Pancreas (tissue), 10 donors: Measurements from ENCODE around the gene SDR39U1. TPM values are rescaled to one million over a fixed set of nuclear protein-coding genes. Genes with fewer than 3 reads are reported as not detected.

Experiments
- ATAC-seq, 4 donors: fragments of 200-7000 bp; cut with Tn5 transposase; one replicate each; pipeline versions ENCODE4 v1.8.0 to v1.9.1; 2020; ENCODE audit warnings: mild to moderate bottlenecking in 4 of 4, moderate library complexity in 4 of 4
- DNase-seq, 6 donors: peaks; one replicate each; pipeline ENCODE4 v3.0.0-alpha.2; 2020
- FAIRE-seq: peaks from 2 replicates; lab custom pipeline; 2012; peaks lifted over from hg19 to GRCh38; lab: Jason Lieb, UNC
- H3K27ac ChIP-seq, 4 donors: fragments of 200-600 bp; sonication (generic); 1 replicate in 3 of 4; 2 replicates in 1 of 4; pipeline versions ENCODE4 v1.5.0 to v1.8.0; 2020
- H3K27me3 ChIP-seq, 4 donors: fragments of 200-600 bp; one replicate each; pipeline ENCODE4 v1.8.0; 2021
- H3K36me3 ChIP-seq, 3 donors: fragments of 200-600 bp; sonication (generic) in 1 of 3; one replicate each; pipeline versions ENCODE4 v1.5.0 to v1.8.0; 2020 to 2021
- H3K4me1 ChIP-seq, 3 donors: fragments of 200-600 bp; one replicate each; pipeline ENCODE4 v1.8.0; 2021
- H3K4me3 ChIP-seq, 4 donors: fragments of 200-600 bp; sonication (generic) in 2 of 4; one replicate each; pipeline versions ENCODE4 v1.5.0 to v1.8.0; 2020 to 2021
- H3K9me3 ChIP-seq, 4 donors: fragments of 200-600 bp; one replicate each; pipeline ENCODE4 v1.8.0; 2021
- CTCF ChIP-seq, 4 donors: fragments of 200-600 bp; sonication (generic) in 3 of 4; IDR thresholded peaks; one replicate each; pipeline versions ENCODE4 v1.5.0 to v1.8.0; 2021; ENCODE audit warnings: antibody characterized with exemption in 4 of 4
- WGBS, 2 donors: extraction: QIAGEN DNeasy Blood & Tissue Kit; methylation state at CpG; one replicate each; pipeline ENCODE4 v1.1.7; 2013; 5-methylcytosine and 5-hydroxymethylcytosine counted together
- intact Hi-C, 3 donors: fragments of 100-400 bp; cut with DNase I; formaldehyde crosslinking; loops; one replicate each; pipeline versions ENCODE4 v1.11.1 to v1.14.2; 2022
- polyA plus RNA-seq, 2 donors: library from polyadenylated mRNA; stranded (reverse); fragments of 200-250 nt; gene quantifications; one replicate each; pipeline ENCODE4 v1.2.3, GENCODE V29; 2013
- total RNA-seq, 6 donors: library from RNA; stranded (reverse); fragmentation: NEBNext Ultra II Directional in 4 of 6; extraction: Animal tissue kit (Norgen Biotek cat#: 25700) in 4 of 6; gene quantifications; one replicate each; pipeline versions ENCODE4 v1.2.1 to v1.2.4, GENCODE V29; 2021 to 2023
- donor health status: healthy with polysubstance abuse.
- donor health status: DM: no; HTN: no; CAD: no; lungs with moderate emphysema.
- donor health status: DM: no; HTN: no; CAD: no.
- donor health status: control.
- donor health status: control.
- donor health status: Bipolar disorder and iron deficiency.
- donor health status: DM: yes; HTN: yes; CAD: no.
- donor health status: DM: no; HTN: no; CAD: no.
- donor health status: DM: no; HTN: no; CAD: no.
- donor health status: DM: yes; HTN: yes; CAD: no.

SDR39U1 gene
- total and polyA plus RNA-seq, 8 donors = 22.0 to 124 (median 31.3) TPM

DNA sequence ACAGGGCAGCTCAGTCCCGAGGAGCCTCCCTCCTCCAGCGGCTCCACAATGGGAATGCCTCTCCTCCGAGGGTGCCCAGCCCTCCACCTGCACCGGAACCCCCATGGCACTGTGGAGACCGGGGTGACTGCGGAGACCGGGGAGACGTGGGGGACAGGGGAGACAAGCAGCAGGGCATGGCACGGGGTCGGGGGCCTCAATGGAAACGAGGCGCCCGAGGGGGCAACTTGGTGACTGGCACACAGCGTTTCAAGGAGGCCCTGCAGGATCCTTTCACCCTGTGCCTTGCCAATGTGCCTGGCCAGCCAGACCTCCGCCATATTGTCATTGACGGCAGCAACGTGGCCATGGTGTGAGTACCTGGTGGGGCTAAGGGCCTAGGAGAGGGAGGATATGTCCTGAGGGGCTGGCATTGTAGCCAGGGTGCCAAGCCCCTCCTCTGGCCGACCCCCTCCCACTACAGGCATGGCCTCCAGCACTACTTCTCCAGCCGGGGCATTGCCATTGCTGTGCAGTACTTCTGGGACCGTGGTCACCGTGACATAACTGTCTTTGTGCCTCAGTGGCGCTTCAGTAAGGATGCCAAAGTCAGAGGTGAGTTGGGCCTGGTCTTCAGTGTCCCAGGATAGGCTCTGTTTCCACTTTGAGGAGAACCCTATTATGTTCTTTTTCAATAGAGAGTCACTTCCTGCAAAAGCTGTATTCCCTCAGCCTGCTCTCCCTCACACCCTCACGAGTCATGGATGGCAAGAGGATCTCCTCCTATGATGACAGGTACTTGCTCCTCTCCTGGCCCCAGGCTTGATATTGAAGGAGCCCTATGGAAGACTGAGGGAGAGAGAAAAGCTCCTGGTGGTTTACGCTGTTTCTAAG is 10.1 kb downstream of the SDR39U1 start:
- H3K36me3 ChIP-seq = peaks cover 0 to 18% (median 11%) of the 10 kb centered on the region in 3 donors
- peak in 4 of 6 donors; percentile 23 to 82 (median 53) for DNase-seq

GRCh38 chr14:24431569-24432258 is 10.9 kb downstream of the SDR39U1 start:
- no peaks in the 10 kb centered on the region for H3K9me3 ChIP-seq
- peak; percentile 86 to 90 (median 89) for TF ChIP-seq CTCF (IDR thresholded peaks at IDR 0.05)
- DNase-seq = peak; percentile 87 to 95 (median 92)
- H3K4me1 ChIP-seq = peaks cover 0 to 37% (median 33%) of the 10 kb centered on the region in 3 donors
- H3K27me3 ChIP-seq = no peaks in the 10 kb centered on the region
- intact Hi-C loops = loop anchor here (5.0 to 10.0 kb wide), 3 partner anchors 59 to 99 kb away; partner anchors contain the start of genes ADCY4 (in 1 of the 3) and RIPK3 (in 1 of the 3)
- FAIRE-seq = no peak
- H3K27ac ChIP-seq = peak overlapping the region in 2 of 4 donors; percentile 92 to 96
- H3K4me3 ChIP-seq = peak overlapping the region in 2 of 4 donors; percentile 74 to 78
- 28% methylated on average over 15 of the region's 15 CpGs for WGBS, 2 donors
- peak; percentile 59 to 79 (median 71) for ATAC-seq
- peaks cover 0 to 11% (median 7%) of the 10 kb centered on the region in 3 donors for H3K36me3 ChIP-seq

More for the DNA sequence above, 10.1 kb downstream of the SDR39U1 start:
- Histone ChIP-seq H3K4me3 (no peak overlapping the region), H3K4me1 (peaks cover 0 to 29% (median 29%) of the 10 kb centered on the region in 3 donors), H3K9me3 (no peaks in the 10 kb centered on the region), H3K27ac (no peak overlapping the region), H3K27me3 (no peaks in the 10 kb centered on the region)
- 71 to 80% methylated on average over 22 to 24 of the region's 24 CpGs for WGBS, 2 donors
- FAIRE-seq = no peak
- intact Hi-C loops = loop anchor here (5.0 to 10.0 kb wide), 3 partner anchors 60 to 100 kb away; partner anchors contain the start of genes ADCY4 (in 1 of the 3) and RIPK3 (in 1 of the 3)
- no peak for TF ChIP-seq CTCF (IDR thresholded peaks at IDR 0.05)
- ATAC-seq = no peak

- FAIRE-seq = no peak
- intact Hi-C loops = loop anchor here (5.0 to 10.0 kb wide), 3 partner anchors 59 to 99 kb away; partner anchors contain the start of genes ADCY4 (in 1 of the 3) and RIPK3 (in 1 of the 3)
- whole genome bisulfite sequencing, 2 donors = 11 to 13% methylated on average over 18 to 19 of the region's 19 CpGs
- H3K27ac ChIP-seq = peak overlapping the region; percentile 88 to 96 (median 94)
- peak overlapping the region; percentile 58 to 78 (median 70) for H3K4me3 ChIP-seq
- H3K27me3 ChIP-seq = no peaks in the 10 kb centered on the region
- H3K36me3 ChIP-seq = peaks cover 0 to 11% (median 3%) of the 10 kb centered on the region in 3 donors
- TF ChIP-seq CTCF (IDR thresholded peaks at IDR 0.05) = no peak
- peak; percentile 23 to 75 (median 46) for DNase-seq
- no peaks in the 10 kb centered on the region for H3K9me3 ChIP-seq
- peaks cover 7 to 43% (median 41%) of the 10 kb centered on the region in 3 donors for H3K4me1 ChIP-seq
- ATAC-seq = peak in 3 of 4 donors; percentile 15 to 47 (median 24)
These were observed 11.7 kb downstream of the SDR39U1 start for GRCh38 chr14:24430682-24431568.

GRCh38 chr14:24430143-24430681 is 12.4 kb downstream of the SDR39U1 start:
- no peak for TF ChIP-seq CTCF (IDR thresholded peaks at IDR 0.05)
- intact Hi-C loops = loop anchor here (5.0 to 10.0 kb wide), 3 partner anchors 58 to 98 kb away; partner anchors contain the start of genes ADCY4 (in 1 of the 3) and RIPK3 (in 1 of the 3)
- WGBS, 2 donors = 0 to 2% methylated on average over 22 to 28 of the region's 28 CpGs
- peak overlapping the region; percentile 58 to 78 (median 70) for H3K4me3 ChIP-seq
- H3K27ac ChIP-seq = peak overlapping the region; percentile 88 to 96 (median 94)
- no peak for FAIRE-seq
- no peaks in the 10 kb centered on the region for H3K9me3 ChIP-seq
- H3K4me1 ChIP-seq = peaks cover 11 to 50% (median 48%) of the 10 kb centered on the region in 3 donors
- H3K36me3 ChIP-seq = peaks cover 0 to 11% (median 3%) of the 10 kb centered on the region in 3 donors
- peak; percentile 67 to 86 (median 78) for DNase-seq
- no peaks in the 10 kb centered on the region for H3K27me3 ChIP-seq
- peak; percentile 72 to 77 (median 75) for ATAC-seq
